GM18508 (cell line): Measurements from ENCODE around the gene FAM168B.

Experiments
- ATAC-seq: cut with Tn5 transposase; IDR thresholded peaks from one replicate; pipeline ENCODE4 v1.9.1; 2021; ENCODE audit warnings: moderate number of reproducible peaks; ENCODE audit not compliant: insufficient read depth, unreplicated experiment

Gene FAM168B

GRCh38 chr2:131029812-131030211, 63.4 kb downstream of the FAM168B start:
- no peak for ATAC-seq

DNA sequence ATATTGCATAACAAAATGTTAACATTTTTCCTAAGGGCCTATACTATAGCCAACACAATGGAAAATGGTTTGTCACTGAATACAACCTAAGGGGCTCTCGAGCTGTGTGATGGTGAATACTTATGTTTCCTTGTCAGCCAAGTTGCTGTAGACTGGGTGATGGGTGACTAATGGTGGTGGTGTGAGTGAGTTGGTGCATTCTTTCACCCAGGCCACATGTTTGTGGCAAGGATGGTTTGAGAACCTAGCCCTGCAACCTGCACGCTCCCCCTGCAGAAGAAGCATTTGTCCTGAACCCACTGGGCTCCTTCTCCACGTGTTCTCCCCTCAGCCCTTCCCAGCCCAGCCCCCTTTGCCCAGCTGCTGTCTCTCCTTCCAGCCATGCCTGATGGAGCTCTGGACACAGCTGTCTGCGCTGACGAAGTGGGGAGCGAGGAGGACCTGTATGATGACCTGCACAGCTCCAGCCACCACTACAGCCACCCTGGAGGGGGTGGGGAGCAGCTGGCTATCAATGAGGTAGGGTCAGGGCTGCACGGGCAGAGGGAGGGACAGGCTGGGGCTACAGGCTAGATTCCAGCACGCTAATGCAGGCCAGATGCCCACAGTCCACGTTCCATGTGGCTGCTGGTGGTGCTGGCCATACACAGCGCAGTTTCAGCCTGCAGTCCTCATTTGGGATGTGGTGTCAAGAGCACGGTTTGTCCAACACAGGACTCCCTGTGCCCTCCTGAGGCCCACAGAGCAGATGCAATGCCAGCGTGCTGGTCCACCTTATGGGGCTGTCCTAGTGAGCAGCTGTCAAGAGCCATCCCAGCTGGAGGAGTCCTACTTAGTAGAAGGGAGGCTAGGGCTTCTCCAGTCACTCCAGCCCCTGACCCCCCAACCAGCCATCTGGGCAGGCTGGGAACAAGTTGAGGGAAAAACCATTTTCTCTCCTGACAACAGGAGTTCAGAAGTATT, 65.4 kb downstream of the FAM168B start:
- ATAC-seq, result no peak

DNA sequence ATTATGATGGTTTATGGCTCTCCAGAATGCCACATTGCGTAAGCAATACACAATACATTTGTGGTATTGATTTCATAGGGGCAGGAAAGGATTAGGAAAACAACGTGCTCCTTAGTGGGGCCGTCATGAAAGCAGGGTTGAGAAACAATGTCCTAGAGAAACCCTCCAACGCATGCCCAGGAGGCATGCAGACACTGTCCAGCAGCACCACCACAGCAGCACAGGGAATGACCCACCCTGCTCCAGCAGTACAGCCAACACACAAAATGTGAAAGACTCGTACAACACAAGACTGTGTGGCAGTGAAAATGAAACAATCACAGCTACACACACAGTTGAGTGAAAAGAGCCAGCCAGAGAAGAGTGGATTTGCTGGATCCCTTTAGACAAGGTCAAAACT, 66.3 kb downstream of the FAM168B start:
- ATAC-seq, result no peak

GRCh38 chr2:131023758-131024157, 69.5 kb downstream of the FAM168B start:
- ATAC-seq, result no peak

DNA sequence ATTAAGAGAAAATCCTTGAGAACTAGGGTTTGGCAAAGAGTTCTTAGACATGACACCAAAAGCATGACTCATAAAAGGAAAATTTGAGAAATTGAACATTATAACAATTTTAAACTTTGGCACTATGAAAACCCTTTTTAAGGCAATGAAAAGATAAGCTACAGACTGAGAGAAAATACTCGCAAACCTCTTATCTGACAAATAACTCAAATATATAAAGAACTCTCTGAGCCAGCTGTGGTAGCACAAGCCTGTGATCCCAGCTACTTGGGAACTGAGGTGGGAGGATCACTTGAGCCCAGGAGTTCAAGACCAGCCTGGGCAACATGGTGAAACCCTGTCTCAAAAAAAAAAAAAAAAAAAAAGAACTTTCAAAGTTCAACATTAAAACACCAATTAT, 70.5 kb downstream of the FAM168B start:
- no peak for ATAC-seq

GRCh38 chr2:131016826-131017741, 76.2 kb downstream of the FAM168B start:
- no peak for ATAC-seq

DNA sequence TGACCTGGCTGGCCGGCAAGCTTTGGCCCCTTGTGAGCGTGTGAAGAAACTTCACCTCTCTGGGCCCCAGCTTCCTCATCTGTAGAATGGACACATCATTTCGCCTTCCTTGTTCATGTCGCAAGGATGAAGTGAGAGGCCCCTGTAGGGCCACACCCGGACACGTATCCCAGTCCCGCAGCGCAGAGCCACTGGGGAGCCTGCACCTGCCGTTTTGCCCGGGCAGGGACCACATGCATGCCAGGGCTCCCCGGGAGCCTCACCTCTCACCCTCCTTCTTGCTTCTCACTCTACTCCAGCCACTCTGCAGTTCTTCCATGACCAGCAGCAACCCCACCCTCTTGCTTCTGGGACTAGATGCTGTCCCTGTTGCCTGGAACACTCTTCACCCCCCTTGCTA, 77.5 kb downstream of the FAM168B start:
- no peak for ATAC-seq

DNA sequence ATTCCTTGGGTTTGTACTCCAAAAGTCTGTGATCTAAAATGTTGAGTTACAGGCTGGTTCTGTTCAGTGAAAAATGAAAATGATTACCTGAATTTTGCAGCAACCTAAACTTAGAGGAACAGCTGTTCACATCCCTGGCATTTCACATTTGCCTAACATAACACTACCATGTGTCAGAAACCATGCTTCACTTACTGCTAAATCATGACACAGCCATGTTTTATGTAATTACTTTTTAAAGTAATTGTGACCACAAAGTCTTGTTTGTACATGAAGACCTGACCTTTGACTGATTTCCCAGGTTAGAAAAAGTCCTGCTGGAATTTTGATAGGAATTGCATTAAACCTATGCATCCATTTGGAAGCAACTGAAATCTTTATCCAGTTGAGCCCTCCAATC, 79.1 kb downstream of the FAM168B start:
- no peak for ATAC-seq

DNA sequence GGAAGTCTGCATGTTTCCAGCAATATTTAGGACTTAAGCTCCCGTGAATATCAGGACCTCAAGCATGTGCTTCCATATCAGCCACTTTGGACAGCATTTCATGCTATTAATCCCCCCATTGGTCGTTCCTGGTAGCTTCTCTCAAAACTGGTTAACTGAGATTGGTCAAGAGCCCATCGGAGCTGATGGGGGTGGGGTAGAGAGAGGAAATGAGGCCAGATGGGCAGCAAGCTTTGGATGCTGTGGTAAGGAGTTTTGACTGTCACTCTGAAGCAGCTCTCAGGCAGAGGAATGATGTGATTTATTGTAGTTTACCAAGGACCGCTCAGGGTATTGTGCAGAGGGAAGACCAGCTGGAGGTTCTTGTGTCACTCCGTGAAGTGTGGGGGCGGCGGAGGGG, 81.8 kb downstream of the FAM168B start:
- no peak for ATAC-seq

DNA sequence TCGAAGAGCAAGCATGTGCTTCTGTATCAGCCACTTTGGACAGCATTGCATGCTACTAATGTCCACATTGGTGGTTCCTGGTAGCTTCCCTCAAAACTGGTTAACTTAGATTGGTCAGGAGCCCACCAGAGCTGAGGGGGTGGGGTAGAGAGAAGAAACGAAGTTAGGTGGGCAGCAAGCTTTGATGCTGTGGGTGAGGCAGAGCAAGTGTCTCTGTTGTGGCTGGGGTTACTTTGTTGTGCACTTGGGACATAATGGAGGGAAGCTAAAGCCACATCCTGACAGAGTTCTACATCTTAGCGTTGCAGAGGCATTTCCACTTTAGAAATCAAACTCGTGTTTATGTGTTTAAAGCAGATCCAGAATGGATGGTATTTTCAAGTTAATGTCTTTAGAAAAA, 82.7 kb downstream of the FAM168B start:
- ATAC-seq, result no peak

DNA sequence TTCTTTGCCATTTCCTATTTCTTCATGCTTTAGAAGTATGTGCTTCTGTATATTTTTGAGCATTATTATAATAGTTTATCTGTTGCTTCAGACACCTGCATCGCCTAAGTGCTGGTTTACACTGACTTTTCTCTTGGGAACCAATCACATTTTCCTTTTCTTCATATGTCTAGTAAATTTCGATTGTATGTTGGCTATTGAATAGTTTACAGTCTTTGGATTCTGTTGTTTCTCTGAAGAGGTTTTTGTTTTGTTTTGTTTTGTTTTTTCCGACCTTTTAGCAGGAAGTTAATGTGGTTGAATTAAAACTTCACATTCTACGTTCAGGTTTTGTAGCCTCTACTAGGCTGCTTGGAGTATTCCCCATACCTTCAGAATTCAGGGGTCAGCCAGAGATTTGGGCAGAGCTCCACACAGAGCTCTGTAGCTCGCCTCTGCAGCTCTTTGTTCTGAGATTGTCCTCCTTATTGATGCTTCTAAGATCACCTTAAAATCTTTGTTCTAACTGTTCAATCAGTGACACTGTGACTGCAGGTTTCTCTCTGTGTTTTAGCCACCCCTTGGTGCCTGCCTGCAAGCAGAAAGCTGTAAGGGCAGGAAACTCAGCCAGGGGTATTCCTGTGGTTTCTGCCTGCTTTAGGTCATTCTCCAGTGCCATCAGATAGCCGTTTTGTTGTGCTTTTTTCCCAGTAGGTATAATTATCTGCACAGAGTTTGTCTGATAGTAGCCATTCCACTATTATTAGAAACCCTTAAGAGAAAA, 83.4 kb downstream of the FAM168B start:
- ATAC-seq, result no peak

DNA sequence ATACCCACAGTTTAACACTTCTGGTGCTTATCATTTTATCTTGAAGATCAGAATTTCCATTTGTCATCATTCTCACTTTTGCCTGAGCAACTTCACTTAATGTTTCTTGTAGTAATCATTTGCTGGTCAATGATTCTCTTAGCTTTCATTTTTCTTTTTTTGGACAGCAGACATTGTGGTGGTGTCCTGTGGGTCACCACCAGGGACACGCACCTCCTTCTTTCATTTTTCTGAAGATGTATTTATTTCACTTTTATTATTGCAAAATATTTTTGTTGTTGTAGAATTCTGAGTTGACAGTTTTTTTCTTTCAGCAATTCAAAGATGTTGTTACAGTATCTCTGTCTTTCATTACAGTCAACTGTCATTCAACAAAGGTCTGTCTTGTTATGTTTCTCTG, 84.3 kb downstream of the FAM168B start:
- ATAC-seq, result no peak

- ATAC-seq, result no peak
These were observed 86.7 kb downstream of the FAM168B start for GRCh38 chr2:131006561-131006960.

GRCh38 chr2:131005216-131005935, 87.9 kb downstream of the FAM168B start:
- no peak for ATAC-seq

- ATAC-seq, result no peak
These were observed 88.6 kb downstream of the FAM168B start for GRCh38 chr2:131004446-131005209.

- ATAC-seq, result no peak
These were observed 94.7 kb downstream of the FAM168B start for GRCh38 chr2:130998561-130998960.
